GM21723 (cell line): ENCODE data around the gene DPEP3.
A peak's percentile ranks its signal among the peaks of the same experiment; 100 is the strongest.
"Not testable (repeated sequence)": the region's sequence is repeated elsewhere in the genome, so short reads cannot be mapped to it uniquely, and the experiment has no call there.

Source experiments
- ATAC-seq: cut with Tn5 transposase; IDR thresholded peaks from one replicate; pipeline ENCODE4 v1.9.1; 2021; ENCODE audit warnings: mild to moderate bottlenecking, moderate library complexity; ENCODE audit not compliant: unreplicated experiment

Gene DPEP3

DNA sequence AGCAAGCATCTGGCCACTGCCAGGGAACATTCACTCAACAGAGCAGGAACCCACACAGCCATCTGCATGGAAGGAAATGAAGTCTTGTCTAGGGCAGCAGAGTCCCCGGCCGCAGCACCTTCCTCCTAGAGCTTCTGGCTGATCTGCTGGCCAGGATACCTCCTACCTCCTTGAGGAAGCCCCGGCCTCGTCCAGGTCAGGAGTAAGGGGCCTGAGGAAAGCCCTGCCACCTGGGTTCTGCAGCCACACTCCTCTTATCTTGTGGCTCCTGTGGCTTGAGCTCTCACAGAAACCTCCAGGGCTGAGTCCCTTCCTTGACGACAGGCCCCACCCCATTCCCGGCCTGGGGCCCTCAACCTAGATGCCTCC lies 13.7 kb upstream of the DPEP3 start:
- ATAC-seq: not testable (repeated sequence)

GRCh38 chr16:67993207-67994039 lies 13.1 kb upstream of the DPEP3 start:
- peak; percentile 58 for ATAC-seq

- no peak for ATAC-seq
Measured at GRCh38 chr16:67992661-67993206, 12.4 kb upstream of the DPEP3 start.

DNA sequence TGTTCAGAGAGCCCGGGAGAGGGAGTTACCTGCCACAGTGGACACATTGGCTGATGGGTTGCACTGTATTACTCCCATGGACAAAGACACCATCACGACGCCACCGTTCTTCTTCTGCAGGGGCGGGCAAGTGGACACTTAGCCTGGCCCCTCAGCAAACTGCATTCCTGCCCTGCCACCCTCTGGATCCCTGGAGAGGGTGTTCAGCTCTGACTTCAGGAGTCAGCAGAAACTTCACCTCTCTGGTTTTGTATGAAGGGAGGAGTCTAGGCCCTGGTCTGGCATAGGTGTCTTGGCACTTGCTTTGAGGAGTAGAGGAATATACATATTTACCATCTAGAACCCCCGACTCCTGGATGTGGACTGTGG lies 9.7 kb upstream of the DPEP3 start:
- no peak for ATAC-seq

GRCh38 chr16:67989322-67990017 lies 9.2 kb upstream of the DPEP3 start:
- no peak for ATAC-seq

DNA sequence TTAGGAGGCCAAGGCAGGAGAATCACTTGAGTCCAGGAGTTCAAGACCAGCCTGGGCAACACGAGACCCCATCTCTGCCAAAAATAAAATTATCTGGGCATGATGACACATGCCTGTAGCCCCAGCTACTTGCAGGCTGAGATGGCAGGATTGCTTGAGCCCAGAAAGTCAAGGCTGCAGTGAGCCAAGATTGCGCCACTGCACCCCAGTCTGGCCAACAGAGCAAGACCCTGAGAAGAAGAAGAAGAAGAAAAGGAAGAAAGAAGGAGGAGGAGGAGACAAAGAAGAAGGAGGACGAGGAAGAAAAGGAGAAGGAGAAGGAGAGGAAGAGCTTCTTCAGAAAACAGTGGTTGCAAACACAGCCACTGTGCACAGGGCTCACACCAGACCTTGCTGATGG lies 8.4 kb upstream of the DPEP3 start:
- ATAC-seq: no peak

DNA sequence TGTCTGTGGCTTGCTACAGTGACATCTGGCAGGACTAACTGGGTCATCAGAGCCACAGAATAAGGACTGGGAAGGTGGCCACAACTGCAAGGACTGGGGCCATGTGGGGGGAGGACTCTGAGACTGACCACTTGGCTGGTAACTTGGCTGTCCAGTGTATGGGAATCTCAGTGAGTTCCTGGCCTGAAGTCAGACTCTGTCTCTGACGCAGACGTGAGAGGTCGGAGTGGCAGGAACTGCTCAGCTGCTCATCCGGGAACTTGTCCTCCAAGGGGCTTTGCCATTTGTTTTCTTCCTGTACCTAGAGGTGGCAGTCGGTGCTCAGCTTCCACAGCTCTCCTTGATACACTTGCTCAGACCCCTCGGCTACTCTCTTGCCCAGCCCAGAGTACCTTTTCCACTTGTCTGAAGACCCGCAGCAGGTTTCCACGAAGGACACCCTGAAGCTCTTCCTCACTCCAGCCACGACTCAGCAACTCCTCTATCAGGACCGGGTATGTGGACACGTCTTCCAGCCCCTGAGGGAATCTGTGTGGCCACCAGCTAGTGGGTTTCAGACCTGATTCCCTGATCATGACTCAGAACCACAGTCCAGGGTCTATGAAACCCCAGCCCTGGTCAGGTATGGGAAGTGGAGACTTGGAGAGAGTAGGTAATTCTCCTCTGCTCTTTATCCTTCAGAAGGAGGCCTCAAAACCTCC lies 7.3 kb upstream of the DPEP3 start:
- no peak for ATAC-seq

- ATAC-seq: no peak
Measured at GRCh38 chr16:67986949-67987348, 6.7 kb upstream of the DPEP3 start.

DNA sequence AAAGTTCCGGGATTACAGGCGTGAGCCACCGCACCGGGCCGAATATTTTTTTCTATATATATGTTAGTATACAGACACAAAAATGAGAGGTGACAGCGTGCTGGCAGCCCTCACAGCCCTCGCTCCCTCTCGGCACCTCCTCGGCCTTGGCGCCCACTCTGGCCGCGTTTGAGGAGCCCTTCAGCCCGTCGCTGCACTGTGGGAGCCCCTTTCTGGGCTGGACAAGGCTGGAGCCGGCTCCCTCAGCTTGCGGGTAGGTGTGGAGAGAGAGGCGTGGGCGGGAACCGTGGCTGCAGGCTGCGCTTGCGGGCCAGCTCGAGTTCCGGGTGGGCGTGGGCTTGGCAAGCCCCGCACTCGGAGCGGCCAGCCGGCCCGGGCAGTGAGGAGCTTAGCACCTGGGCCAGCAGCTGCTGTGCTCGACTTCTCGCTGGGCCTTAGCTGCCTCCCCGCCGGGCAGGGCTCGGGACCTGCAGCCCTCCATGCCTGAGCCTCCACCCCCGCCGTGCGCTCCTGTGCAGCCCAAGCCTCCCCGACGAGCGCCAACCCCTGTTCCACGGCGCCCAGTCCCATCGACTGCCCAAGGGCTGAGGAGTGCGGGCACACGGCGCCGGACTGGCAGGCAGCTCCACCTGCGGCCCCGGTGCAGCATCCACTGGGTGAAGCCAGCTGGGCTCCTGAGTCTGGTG lies 1.9 kb upstream of the DPEP3 start:
- ATAC-seq: no peak

DNA sequence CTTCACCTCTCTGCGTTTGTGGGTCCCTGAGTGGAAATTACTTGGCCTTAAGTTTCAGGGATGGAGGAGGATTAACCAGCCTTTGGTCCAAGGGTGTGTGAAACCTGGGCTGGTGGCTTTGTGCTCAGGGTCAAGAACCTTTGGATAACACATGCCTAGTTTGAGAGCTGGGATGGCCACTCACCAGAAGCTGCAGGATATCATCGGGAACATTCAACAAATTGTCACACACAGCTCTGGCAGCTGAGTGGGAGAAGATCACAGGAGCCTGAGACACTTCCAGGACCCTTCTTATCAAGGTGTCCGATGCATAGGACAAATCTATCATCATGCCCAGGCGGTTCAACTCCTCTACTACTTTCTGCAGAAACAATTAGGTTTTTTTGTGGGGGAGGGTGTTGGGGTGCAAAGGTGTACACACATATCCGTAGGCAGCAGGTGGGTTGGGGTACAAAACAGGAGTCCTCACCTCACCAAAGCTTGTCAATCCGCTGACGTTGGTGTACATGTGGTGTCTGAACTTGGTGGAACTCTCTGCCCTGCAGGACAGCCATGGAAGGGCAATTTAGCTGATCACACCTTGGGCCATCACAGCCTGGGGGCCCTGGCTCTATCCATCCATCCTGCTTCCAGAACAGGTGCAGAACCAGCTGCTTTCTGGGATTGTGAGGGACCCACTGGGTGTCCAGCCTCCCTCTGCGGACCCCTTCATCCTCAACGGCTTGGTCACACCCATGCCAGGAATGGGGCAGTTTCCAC lies 2.7 kb downstream of the DPEP3 start:
- no peak for ATAC-seq

DNA sequence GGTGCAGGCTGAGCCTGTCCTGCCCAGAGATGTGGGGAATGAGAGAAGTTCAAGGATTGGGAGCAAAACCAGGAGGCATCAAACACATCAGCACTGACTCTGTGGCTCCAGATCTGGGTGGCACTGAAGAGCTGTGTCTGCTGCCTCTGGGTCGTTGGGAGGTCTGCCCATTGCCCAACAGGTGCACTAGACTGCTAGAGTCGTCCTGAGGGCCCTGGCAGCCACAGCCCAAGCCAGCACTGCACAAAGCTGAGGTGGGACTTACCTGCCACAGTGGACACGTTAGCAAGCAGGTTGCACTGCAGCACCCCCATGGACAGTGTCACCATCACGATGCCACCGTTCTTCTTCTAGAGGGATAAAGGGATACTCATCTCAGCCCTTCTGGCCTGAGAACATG lies 3.3 kb downstream of the DPEP3 start:
- no peak for ATAC-seq

DNA sequence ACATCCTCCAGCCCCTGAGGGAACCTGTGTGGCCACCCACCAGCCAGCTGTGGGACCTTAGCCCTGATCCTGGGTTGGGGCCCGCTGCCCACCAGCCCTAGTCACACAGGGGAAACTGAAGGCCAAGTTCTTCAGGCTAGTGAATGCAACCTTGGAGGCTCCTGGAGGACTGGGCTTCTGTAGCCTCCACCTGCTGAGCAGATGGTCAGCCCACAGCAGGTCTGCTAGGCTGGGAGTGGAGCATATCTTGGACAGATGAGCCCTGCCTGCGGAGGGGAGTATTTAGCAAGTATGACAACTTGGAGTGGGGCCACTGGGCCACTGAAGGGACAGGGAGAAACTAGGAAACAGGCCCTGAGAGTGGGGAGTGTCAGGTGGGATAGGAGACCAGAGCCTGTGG lies 4.1 kb downstream of the DPEP3 start:
- no peak for ATAC-seq

GRCh38 chr16:67975321-67976105 lies 4.8 kb downstream of the DPEP3 start:
- no peak for ATAC-seq

GRCh38 chr16:67972285-67972684 lies 8.0 kb downstream of the DPEP3 start:
- not testable (repeated sequence) for ATAC-seq

GRCh38 chr16:67971111-67971510 lies 9.2 kb downstream of the DPEP3 start:
- ATAC-seq: no peak

- no peak for ATAC-seq
Measured at GRCh38 chr16:67969254-67970039, 10.9 kb downstream of the DPEP3 start.

DNA sequence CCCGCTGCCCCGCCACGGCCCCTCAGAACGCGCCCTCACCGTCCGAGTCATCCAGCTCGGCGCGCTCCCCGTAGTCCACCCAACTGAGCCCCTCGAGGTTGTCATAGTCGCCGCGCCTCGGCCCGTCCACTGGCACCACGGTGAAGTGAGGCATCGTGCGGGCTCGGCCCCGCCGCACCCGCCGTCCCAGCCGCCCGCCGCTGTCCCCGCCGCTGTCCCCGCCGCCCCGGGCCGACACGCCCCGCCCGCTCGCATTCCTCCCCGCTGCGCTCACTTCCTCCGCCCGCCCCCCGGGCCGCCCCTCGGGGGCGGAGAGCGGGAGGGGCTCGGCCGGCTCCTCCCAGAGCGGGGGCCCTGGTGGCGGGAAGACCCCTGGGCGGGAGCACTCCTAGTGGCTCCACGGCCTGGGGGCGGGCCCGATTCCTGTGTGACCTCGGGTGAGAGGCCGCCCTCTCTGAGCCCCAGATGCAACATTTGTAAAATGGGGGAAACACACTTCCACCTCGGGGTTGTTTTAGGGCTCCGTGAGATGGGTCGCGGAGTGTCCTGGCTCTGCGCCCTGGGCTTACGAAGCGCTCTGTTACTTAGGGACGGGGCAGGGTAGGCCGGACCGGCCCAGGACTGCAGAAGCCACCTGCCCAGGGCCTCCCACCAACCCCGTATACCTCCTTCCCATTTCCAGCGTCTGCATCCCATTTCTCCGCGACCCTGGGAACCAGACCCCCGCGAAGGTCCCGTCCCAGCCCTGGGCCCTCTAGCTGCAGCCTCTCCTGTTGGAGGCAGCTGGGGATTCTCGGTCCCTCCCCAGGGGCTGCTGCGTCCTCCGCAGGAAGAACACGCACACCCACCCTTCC lies 11.7 kb downstream of the DPEP3 start, which contains the start of gene SLC12A4:
Gene SLC12A4, minus strand, starts transcription at position 238 of the 854 bp plus-strand sequence. Its CDS starts 84 bp downstream, at position 154.
- ATAC-seq: peak; percentile 83

GRCh38 chr16:67967958-67968399 lies 12.3 kb downstream of the DPEP3 start:
- ATAC-seq: peak; percentile 29
